Stimulated activated naive B cell treated with anti-CD40 and anti-IgM and Interleukin-4, amounts not matched to agents 10 μg/mL and 1 μg/mL and 100 μg/mL, for 72 hours (primary cell): ENCODE data around the gene PIGK.

Source experiments
- ATAC-seq, 2 donors: fragments of 150-1000 bp; cut with Tn5 transposase; replicated peaks; 2 replicates each; pipeline ENCODE4 v1.10.0; 2021; ENCODE audit warnings: moderate library complexity in 1 of 2
- DNase-seq: peaks from one replicate; pipeline ENCODE4 v3.0.0; 2021
- H3K27ac Mint-ChIP-seq: one replicate; pipeline ENCODE4 v1.8.0; 2022; ENCODE audit warnings: mild to moderate bottlenecking, mixed read lengths
- H3K27me3 Mint-ChIP-seq, 2 donors: one replicate each; pipeline ENCODE4 v1.8.0; 2022; ENCODE audit warnings: mixed read lengths in 2 of 2
- H3K36me3 Mint-ChIP-seq, 2 donors: one replicate each; pipeline ENCODE4 v1.8.0; 2022; ENCODE audit warnings: mixed read lengths in 2 of 2, mild to moderate bottlenecking in 1 of 2
- H3K4me1 Mint-ChIP-seq, 2 donors: one replicate each; pipeline ENCODE4 v1.8.0; 2022; ENCODE audit warnings: mixed read lengths in 2 of 2, mild to moderate bottlenecking in 1 of 2
- H3K4me3 Mint-ChIP-seq, 2 donors: one replicate each; pipeline ENCODE4 v1.8.0; 2022; ENCODE audit warnings: mild to moderate bottlenecking in 2 of 2, mixed read lengths in 2 of 2, moderate library complexity in 1 of 2
- H3K9me3 Mint-ChIP-seq, 2 donors: one replicate each; pipeline ENCODE4 v1.8.0; 2022; ENCODE audit warnings: mixed read lengths in 2 of 2, mild to moderate bottlenecking in 1 of 2

PIGK gene

GRCh38 chr1:77057994-77058585 is 161.1 kb downstream of the PIGK start:
- H3K27me3 Mint-ChIP-seq = peaks cover 5 to 11% of the 10 kb centered on the region in 2 donors
- ATAC-seq (no peak), DNase-seq (no peak)
- no peaks in the 10 kb centered on the region for H3K4me1 Mint-ChIP-seq
- no peaks in the 10 kb centered on the region for H3K36me3 Mint-ChIP-seq
- no peaks in the 10 kb centered on the region for H3K9me3 Mint-ChIP-seq
- no peak overlapping the region for H3K27ac Mint-ChIP-seq
- H3K4me3 Mint-ChIP-seq = no peak overlapping the region

GRCh38 chr1:77056525-77056924 is 162.7 kb downstream of the PIGK start:
- no peaks in the 10 kb centered on the region for H3K9me3 Mint-ChIP-seq
- H3K27me3 Mint-ChIP-seq = peaks cover 5 to 11% of the 10 kb centered on the region in 2 donors
- H3K36me3 Mint-ChIP-seq = no peaks in the 10 kb centered on the region
- DNase-seq = no peak
- H3K27ac Mint-ChIP-seq = no peak overlapping the region
- H3K4me3 Mint-ChIP-seq = no peak overlapping the region
- peak in 1 of 2 donors; percentile 5 for ATAC-seq
- H3K4me1 Mint-ChIP-seq = no peaks in the 10 kb centered on the region

- Mint-ChIP-seq H3K9me3 (no peaks in the 10 kb centered on the region), H3K27ac (no peak overlapping the region), H3K4me1 (no peaks in the 10 kb centered on the region), H3K27me3 (peaks cover 0 to 9% of the 10 kb centered on the region in 2 donors), H3K36me3 (no peaks in the 10 kb centered on the region), H3K4me3 (no peak overlapping the region)
- DNase-seq (no peak), ATAC-seq (no peak)
Measured at GRCh38 chr1:77051425-77051824, 167.8 kb downstream of the PIGK start.

- Mint-ChIP-seq H3K4me1 (no peaks in the 10 kb centered on the region), H3K27ac (no peak overlapping the region), H3K36me3 (no peaks in the 10 kb centered on the region), H3K9me3 (no peaks in the 10 kb centered on the region), H3K27me3 (peaks cover 5 to 10% of the 10 kb centered on the region in 2 donors), H3K4me3 (no peak overlapping the region)
- no peak for DNase-seq
- no peak for ATAC-seq
Measured at GRCh38 chr1:77048615-77049005, 170.6 kb downstream of the PIGK start.

GRCh38 chr1:77047978-77048614 is 171.1 kb downstream of the PIGK start:
- Mint-ChIP-seq H3K9me3 (no peaks in the 10 kb centered on the region), H3K36me3 (no peaks in the 10 kb centered on the region), H3K4me1 (no peaks in the 10 kb centered on the region), H3K27me3 (peaks cover 5 to 10% of the 10 kb centered on the region in 2 donors), H3K4me3 (no peak overlapping the region), H3K27ac (no peak overlapping the region)
- DNase-seq (no peak), ATAC-seq (no peak)

GRCh38 chr1:77047575-77047974 is 171.7 kb downstream of the PIGK start:
- Mint-ChIP-seq H3K4me1 (no peaks in the 10 kb centered on the region), H3K27ac (no peak overlapping the region), H3K9me3 (no peaks in the 10 kb centered on the region), H3K4me3 (no peak overlapping the region), H3K36me3 (no peaks in the 10 kb centered on the region), H3K27me3 (peaks cover 5 to 10% of the 10 kb centered on the region in 2 donors)
- DNase-seq (no peak), ATAC-seq (no peak)

- ATAC-seq (no peak), DNase-seq (no peak)
- Mint-ChIP-seq H3K27ac (no peak overlapping the region), H3K4me1 (no peaks in the 10 kb centered on the region), H3K27me3 (peaks cover 5 to 10% of the 10 kb centered on the region in 2 donors), H3K36me3 (no peaks in the 10 kb centered on the region), H3K9me3 (no peaks in the 10 kb centered on the region), H3K4me3 (no peak overlapping the region)
Measured at GRCh38 chr1:77044133-77044849, 174.9 kb downstream of the PIGK start.

- Mint-ChIP-seq H3K36me3 (peaks cover 0 to 3% of the 10 kb centered on the region in 2 donors), H3K27me3 (peaks cover 4 to 5% of the 10 kb centered on the region in 2 donors), H3K27ac (no peak overlapping the region), H3K9me3 (peaks cover 6 to 7% of the 10 kb centered on the region in 2 donors), H3K4me1 (no peaks in the 10 kb centered on the region), H3K4me3 (no peak overlapping the region)
- DNase-seq (no peak), ATAC-seq (peak in 1 of 2 donors; percentile 22)
Measured at GRCh38 chr1:77040826-77041225, 178.4 kb downstream of the PIGK start.

- no peak for DNase-seq
- H3K27ac Mint-ChIP-seq = no peak overlapping the region
- peaks cover 6 to 7% of the 10 kb centered on the region in 2 donors for H3K9me3 Mint-ChIP-seq
- no peak overlapping the region for H3K4me3 Mint-ChIP-seq
- H3K27me3 Mint-ChIP-seq = peaks cover under 1 to 4% of the 10 kb centered on the region in 2 donors
- ATAC-seq = no peak
- H3K36me3 Mint-ChIP-seq = peaks cover 0 to 3% of the 10 kb centered on the region in 2 donors
- H3K4me1 Mint-ChIP-seq = no peaks in the 10 kb centered on the region
Measured at GRCh38 chr1:77039739-77040138, 179.5 kb downstream of the PIGK start.

GRCh38 chr1:77039111-77039510 is 180.1 kb downstream of the PIGK start:
- H3K27ac Mint-ChIP-seq = no peak overlapping the region
- peaks cover 0 to 3% of the 10 kb centered on the region in 2 donors for H3K36me3 Mint-ChIP-seq
- DNase-seq = no peak
- H3K27me3 Mint-ChIP-seq = peaks cover 0 to 6% of the 10 kb centered on the region in 2 donors
- no peaks in the 10 kb centered on the region for H3K4me1 Mint-ChIP-seq
- ATAC-seq = no peak
- peaks cover 6 to 7% of the 10 kb centered on the region in 2 donors for H3K9me3 Mint-ChIP-seq
- H3K4me3 Mint-ChIP-seq = no peak overlapping the region
